Keratinocyte (primary cell): ENCODE results near the gene SUGT1.

Experiments used
- EZH2 ChIP-seq: IDR thresholded peaks from one replicate; pipeline ENCODE4 v1.6.1; 2012; ENCODE audit warnings: inconsistent platforms, mild to moderate bottlenecking, low read length, moderate library complexity
- TF ChIP-seq, protein P1 (sequence below), 3 experiments: IDR thresholded peaks in 1 of 3; conservative IDR thresholded peaks in 1 of 3; optimal IDR thresholded peaks in 1 of 3; 2 replicates in 2 of 3; 3 replicates in 1 of 3; pipeline versions ENCODE3 to v1.5.1; 2011; ENCODE audit warnings: low read length in 3 of 3, mild to moderate bottlenecking in 3 of 3, moderate library complexity in 2 of 3, control low read depth in 1 of 3, inconsistent platforms in 1 of 3; ENCODE audit not compliant: insufficient read depth in 2 of 3; ENCODE audit errors: extremely low read depth in 1 of 3

DNA sequence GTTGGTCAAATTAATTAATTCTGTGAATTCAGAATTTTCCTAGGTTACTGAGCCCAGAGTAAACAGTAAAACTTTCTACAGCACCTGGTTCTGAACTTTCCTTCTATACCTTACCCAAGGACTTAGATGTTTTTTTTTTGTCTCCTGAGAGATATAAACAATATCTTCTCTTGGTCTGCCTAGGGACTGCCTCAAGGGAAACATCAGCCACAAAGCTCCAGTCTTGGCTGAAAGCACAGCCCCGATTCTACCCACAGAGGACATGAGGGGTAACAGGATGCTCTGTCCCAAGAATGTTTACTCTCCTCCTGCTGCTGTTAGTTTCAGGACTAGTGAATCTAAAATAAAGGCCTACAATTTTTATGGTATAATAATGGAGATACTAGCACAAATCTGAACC, 72.7 kb downstream of the SUGT1 start:
- TF ChIP-seq, protein P1, sequence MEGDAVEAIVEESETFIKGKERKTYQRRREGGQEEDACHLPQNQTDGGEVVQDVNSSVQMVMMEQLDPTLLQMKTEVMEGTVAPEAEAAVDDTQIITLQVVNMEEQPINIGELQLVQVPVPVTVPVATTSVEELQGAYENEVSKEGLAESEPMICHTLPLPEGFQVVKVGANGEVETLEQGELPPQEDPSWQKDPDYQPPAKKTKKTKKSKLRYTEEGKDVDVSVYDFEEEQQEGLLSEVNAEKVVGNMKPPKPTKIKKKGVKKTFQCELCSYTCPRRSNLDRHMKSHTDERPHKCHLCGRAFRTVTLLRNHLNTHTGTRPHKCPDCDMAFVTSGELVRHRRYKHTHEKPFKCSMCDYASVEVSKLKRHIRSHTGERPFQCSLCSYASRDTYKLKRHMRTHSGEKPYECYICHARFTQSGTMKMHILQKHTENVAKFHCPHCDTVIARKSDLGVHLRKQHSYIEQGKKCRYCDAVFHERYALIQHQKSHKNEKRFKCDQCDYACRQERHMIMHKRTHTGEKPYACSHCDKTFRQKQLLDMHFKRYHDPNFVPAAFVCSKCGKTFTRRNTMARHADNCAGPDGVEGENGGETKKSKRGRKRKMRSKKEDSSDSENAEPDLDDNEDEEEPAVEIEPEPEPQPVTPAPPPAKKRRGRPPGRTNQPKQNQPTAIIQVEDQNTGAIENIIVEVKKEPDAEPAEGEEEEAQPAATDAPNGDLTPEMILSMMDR (optimal IDR thresholded peaks at IDR 0.05 in 1 of 3, IDR thresholded peaks at IDR 0.05 in 1 of 3, conservative IDR thresholded peaks at IDR 0.05 in 1 of 3; ENCODE audit: extremely low read depth in 1 of 3, insufficient read depth in 2 of 3, low read length in 3 of 3) = no peak
- no peak for TF ChIP-seq EZH2
